T-helper 2 cell treated with Interferon-gamma antibody and Interleukin-4, amounts not matched to agents 5 μg/mL and 100 μg/mL, for 36 hours (primary cell): Measurements from ENCODE around the gene UBAP1.
"Not testable (repeated sequence)": the region's sequence is repeated elsewhere in the genome, so short reads cannot be mapped to it uniquely, and the experiment has no call there.

ENCODE experiments used
- DNase-seq: peaks from one replicate; pipeline ENCODE4 v3.0.0; 2021; ENCODE audit warnings: low spot score
- H3K27ac Mint-ChIP-seq: one replicate; pipeline ENCODE4 v1.8.0; 2021; ENCODE audit warnings: mild to moderate bottlenecking, mixed read lengths
- H3K27me3 Mint-ChIP-seq: one replicate; pipeline ENCODE4 v1.8.0; 2021; ENCODE audit warnings: low read depth, mixed read lengths
- H3K36me3 Mint-ChIP-seq: one replicate; pipeline ENCODE4 v1.8.0; 2021; ENCODE audit warnings: low read depth, mixed read lengths
- H3K4me1 Mint-ChIP-seq: one replicate; pipeline ENCODE4 v1.8.0; 2021; ENCODE audit warnings: low read depth, mixed read lengths
- H3K4me3 Mint-ChIP-seq: one replicate; pipeline ENCODE4 v1.8.0; 2022; ENCODE audit warnings: mild to moderate bottlenecking, moderate library complexity, mixed read lengths
- H3K9me3 Mint-ChIP-seq: one replicate; pipeline ENCODE4 v1.8.0; 2021; ENCODE audit warnings: mixed read lengths

The UBAP1 gene

DNA sequence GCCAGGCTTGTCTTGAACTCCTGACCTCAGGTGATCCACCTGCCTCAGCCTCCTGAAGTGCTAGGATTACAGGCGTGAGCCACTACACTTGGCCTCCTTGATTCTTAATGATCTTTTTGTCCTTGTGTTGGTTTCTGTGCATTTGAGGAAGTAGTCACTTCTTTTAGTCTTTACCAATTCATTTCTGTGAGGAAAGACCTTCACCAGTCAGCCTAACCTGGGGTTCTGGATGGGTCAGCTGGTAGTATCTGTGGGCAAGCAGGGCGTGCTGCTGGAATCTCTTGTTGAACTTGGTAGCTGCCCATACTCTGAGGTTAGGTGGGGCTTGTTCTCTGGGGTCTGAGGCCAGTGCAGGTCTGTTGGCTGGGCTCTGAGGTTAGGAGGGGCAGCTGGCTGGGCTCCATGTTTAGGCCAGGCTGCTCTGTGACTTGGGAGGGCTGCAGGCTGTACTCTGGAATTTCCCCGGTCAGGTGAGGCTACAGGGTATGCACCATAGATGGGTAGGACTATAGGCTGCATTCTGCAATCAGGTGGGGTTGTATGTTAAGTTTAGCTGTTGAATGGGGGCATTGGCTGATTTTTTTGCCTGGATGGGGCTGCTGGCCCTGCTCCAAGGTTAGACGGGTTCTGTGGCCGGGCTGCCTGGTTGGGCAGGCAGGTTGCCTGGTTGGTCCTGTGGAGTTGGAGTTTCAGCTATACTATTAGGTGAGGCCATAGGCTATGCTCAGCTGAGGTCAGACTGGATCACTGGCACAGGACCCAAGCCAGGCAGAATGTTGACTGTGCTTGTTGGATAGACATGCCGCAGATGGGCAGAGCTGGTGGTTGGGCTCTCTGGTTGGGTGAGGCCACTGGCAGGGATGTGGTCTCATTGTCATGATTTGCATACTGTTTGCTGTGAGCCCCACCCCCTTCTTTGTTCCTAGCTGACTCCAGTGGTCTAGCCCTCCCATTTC, 19.2 kb downstream of the UBAP1 start:
- no peak overlapping the region for H3K27ac Mint-ChIP-seq
- H3K4me3 Mint-ChIP-seq, result no peak overlapping the region
- no peaks in the 10 kb centered on the region for H3K27me3 Mint-ChIP-seq
- H3K9me3 Mint-ChIP-seq, result no peaks in the 10 kb centered on the region
- H3K4me1 Mint-ChIP-seq, result peaks cover 7% of the 10 kb centered on the region
- DNase-seq, result no peak
- H3K36me3 Mint-ChIP-seq, result peaks cover 19% of the 10 kb centered on the region

DNA sequence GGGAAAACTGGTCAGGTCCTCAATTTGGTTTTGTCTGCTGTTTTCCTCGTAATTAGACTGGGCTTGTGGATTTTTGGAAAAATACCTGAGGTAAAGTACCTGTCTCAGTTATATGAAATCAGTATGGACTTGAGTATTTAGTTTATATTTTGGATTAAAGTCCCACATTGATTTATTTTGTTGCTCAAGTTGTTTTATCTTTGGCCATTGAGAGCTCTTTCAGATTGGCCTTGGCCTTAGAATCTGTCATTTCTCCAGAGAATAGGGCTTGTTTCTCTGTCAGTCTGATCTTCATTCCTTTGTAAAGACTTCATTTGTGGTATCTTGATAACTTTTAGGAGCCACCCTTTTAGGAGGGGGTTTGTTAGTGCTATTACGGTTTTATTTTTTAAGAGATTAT, 21.2 kb downstream of the UBAP1 start:
- peaks cover 19% of the 10 kb centered on the region for H3K36me3 Mint-ChIP-seq
- H3K4me1 Mint-ChIP-seq, result peaks cover 9% of the 10 kb centered on the region

DNA sequence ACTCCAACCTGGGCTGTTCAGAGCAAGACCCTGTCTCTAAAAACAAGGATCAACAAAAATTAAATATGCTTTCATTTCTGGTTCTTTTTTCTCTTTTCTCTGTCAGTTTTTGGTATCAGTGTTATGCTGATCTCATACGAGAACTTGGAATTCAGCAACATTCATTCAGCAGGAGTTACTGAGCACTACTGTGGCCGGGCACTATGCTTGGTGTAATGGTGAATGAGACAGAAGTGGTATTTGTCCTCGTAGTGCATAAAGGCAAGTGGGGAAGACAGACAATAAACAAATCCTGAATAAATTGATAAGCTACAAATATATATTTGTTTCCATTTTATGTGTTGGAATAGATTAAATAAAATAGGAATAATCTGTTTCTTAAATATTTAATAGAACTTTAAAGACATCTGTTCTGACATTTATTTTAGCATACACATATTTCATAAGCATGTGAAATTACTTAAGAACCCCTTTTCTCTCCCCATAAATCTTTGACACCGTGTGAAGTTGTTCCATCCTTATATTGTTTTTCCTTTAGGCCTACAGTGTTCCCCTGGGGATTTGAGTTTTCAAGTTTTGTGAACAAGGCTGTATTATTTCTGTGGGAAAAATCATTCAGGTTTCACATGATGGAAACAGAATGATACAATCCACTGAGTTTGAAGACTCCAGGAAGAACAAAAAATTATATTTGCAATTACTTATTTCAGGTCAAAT, 24.6 kb downstream of the UBAP1 start:
- DNase-seq, result no peak
- H3K4me1 Mint-ChIP-seq, result peaks cover 9% of the 10 kb centered on the region
- no peaks in the 10 kb centered on the region for H3K9me3 Mint-ChIP-seq

More for the DNA sequence above, 21.2 kb downstream of the UBAP1 start:
- no peak overlapping the region for H3K4me3 Mint-ChIP-seq
- no peaks in the 10 kb centered on the region for H3K9me3 Mint-ChIP-seq
- H3K27ac Mint-ChIP-seq, result no peak overlapping the region
- DNase-seq, result no peak
- no peaks in the 10 kb centered on the region for H3K27me3 Mint-ChIP-seq

DNA sequence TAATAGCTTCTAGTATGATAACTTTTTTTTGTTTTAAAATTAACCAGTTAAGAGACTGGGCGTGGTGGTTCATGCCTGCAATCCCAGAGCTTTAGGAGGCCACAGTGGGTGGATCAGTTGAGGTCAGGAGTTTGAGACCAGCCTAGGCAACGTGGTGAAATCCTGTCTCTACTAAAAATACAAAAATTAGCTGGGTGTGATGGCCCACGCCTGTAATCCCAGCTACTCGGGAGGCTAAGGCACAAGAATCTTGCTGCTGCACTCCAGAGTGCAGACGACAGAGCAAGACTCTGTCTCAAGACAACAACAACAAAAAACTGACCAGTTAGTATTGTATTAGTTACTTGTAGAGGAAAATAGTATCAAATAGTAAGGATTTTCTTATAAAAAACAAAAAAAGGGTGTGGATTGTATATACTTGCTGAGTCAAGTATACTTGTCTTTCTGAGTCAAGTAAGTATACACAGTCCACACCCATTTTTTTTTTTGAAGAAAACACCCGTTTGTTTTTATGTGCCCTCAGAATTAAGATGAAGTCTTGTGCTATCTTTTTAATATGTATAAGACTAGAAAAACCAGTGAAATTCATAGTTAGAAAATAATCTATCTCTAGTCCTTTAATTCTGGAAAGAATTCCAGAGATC, 25.3 kb downstream of the UBAP1 start:
- no peak for DNase-seq
- Mint-ChIP-seq H3K9me3 (no peaks in the 10 kb centered on the region), H3K27me3 (no peaks in the 10 kb centered on the region), H3K36me3 (peaks cover 14% of the 10 kb centered on the region), H3K27ac (no peak overlapping the region), H3K4me3 (no peak overlapping the region), H3K4me1 (peaks cover 9% of the 10 kb centered on the region)

More for the DNA sequence above, 24.6 kb downstream of the UBAP1 start:
- H3K27me3 Mint-ChIP-seq, result no peaks in the 10 kb centered on the region
- H3K36me3 Mint-ChIP-seq, result peaks cover 14% of the 10 kb centered on the region
- H3K4me3 Mint-ChIP-seq, result no peak overlapping the region
- no peak overlapping the region for H3K27ac Mint-ChIP-seq

DNA sequence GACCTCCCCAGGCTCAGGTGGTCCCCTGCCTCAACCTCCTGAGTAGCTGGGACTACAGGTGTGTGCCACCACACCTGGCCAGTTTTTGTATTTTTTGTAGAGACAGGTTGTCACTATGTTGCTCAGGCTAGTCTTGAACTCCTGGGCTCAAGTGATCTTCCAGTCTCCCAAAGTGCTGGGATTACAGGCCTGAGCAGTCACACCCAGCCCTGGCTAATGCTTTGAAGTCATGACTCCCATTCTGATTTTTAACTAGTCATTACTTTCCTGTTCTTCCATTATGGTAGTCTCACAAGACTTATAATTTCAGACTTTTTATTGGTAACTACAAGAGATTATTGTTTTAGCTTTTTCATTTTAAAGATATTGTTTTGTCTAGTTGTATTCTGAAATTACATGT, 26.3 kb downstream of the UBAP1 start:
- DNase-seq, result no peak
- H3K27ac Mint-ChIP-seq, result no peak overlapping the region
- H3K36me3 Mint-ChIP-seq, result peaks cover 12% of the 10 kb centered on the region
- no peaks in the 10 kb centered on the region for H3K9me3 Mint-ChIP-seq
- peaks cover 9% of the 10 kb centered on the region for H3K4me1 Mint-ChIP-seq
- no peak overlapping the region for H3K4me3 Mint-ChIP-seq
- H3K27me3 Mint-ChIP-seq, result no peaks in the 10 kb centered on the region

DNA sequence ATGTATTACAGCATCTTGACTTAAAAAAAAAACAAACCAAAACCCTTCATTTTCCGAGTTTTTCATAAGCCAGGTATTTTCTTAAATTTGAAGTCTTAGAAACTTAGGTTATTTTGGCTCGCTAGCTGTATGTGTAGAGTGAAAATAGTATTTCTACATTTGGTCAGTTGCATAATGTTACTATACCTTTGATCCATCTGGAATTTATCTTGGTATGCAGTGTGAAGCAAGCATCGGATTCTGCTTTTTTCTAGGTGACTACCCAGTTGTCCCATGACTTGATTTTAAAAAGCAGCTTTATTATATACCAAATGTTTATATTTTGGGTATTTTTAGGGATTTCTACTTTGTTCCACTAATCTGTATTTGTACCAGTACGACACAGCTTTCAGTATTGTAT, 27.7 kb downstream of the UBAP1 start:
- H3K4me1 Mint-ChIP-seq, result peaks cover 9% of the 10 kb centered on the region

DNA sequence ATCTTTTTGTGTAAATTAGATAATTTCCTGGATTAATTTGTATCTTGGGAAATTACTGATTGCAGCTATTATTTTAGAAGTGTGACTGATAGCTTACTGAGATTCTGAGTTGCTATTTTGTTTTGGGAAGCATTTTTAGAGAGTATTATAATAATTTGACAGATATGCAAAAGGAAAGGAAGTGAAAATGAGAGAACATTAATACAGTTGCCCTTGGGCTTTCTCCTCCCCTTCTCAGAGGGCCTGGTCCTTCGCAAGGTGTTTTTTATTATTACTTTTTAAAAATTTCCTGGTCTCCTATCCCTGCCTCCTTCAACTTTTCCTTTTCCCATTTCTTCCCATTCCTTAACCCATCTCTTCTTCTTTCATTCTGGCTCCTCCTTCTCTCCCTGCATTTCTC, 32.6 kb downstream of the UBAP1 start:
- no peaks in the 10 kb centered on the region for H3K4me1 Mint-ChIP-seq
- H3K4me3 Mint-ChIP-seq, result no peak overlapping the region
- H3K27ac Mint-ChIP-seq, result no peak overlapping the region
- no peaks in the 10 kb centered on the region for H3K9me3 Mint-ChIP-seq
- H3K27me3 Mint-ChIP-seq, result no peaks in the 10 kb centered on the region
- H3K36me3 Mint-ChIP-seq, result peaks cover 11% of the 10 kb centered on the region
- DNase-seq, result no peak

More for the DNA sequence above, 27.7 kb downstream of the UBAP1 start:
- no peak for DNase-seq
- H3K9me3 Mint-ChIP-seq, result no peaks in the 10 kb centered on the region
- no peaks in the 10 kb centered on the region for H3K27me3 Mint-ChIP-seq
- no peak overlapping the region for H3K4me3 Mint-ChIP-seq
- no peak overlapping the region for H3K27ac Mint-ChIP-seq
- H3K36me3 Mint-ChIP-seq, result peaks cover 12% of the 10 kb centered on the region

DNA sequence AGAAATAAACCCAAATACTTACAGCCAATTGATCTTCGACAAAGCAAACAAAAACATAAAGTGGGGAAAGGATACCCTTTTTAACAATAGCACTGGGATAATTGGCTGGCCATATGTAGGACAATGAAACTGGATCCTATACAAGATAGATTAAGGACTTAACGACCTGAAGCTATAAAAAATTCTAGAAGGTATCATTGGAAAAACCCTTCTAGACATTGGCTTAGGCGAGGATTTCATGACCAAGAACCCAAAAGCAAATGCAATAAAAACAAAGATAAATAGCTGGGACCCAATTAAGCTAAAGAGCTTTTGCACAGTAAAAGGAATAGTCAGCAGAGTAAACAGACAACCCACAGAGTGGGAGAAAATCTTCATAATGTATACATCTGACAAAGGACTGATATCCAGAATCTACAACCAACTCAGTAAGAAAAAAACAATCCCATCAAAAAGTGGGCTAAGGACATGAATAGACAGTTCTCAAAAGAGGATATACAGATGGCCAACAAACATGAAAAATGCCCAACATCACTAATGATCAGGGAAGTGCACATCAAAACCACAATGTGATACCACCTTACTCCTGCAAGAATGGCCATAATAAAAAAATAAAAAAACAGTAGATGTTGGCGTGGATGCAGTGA, 35.6 kb downstream of the UBAP1 start:
- H3K27ac Mint-ChIP-seq, H3K4me1 Mint-ChIP-seq, H3K4me3 Mint-ChIP-seq, H3K27me3 Mint-ChIP-seq, H3K36me3 Mint-ChIP-seq, DNase-seq, H3K9me3 Mint-ChIP-seq: not testable (repeated sequence)

DNA sequence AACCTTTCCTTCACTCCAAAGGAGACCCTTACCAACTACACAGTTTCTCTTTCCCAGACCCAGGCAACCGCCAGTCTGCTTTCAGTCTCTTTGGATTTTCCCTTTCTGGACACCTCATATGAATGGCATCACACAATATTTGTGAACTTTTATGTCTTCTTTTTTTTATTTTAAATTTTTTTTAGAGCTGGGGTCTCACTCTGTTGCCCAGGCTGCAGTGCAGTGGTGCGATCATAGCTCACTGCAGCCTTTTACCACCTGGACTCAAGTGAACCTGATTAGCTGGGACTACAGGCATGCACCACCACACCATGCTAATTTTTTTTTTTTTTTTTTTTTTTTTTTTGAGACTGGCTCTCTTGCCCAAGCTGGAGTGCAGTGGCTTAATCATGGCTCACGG, 37.5 kb downstream of the UBAP1 start:
- H3K36me3 Mint-ChIP-seq, result peaks cover 6% of the 10 kb centered on the region
- no peaks in the 10 kb centered on the region for H3K4me1 Mint-ChIP-seq
- H3K27ac Mint-ChIP-seq, result no peak overlapping the region
- H3K4me3 Mint-ChIP-seq, result no peak overlapping the region
- H3K9me3 Mint-ChIP-seq, result no peaks in the 10 kb centered on the region
- H3K27me3 Mint-ChIP-seq, result no peaks in the 10 kb centered on the region
- DNase-seq, result no peak

DNA sequence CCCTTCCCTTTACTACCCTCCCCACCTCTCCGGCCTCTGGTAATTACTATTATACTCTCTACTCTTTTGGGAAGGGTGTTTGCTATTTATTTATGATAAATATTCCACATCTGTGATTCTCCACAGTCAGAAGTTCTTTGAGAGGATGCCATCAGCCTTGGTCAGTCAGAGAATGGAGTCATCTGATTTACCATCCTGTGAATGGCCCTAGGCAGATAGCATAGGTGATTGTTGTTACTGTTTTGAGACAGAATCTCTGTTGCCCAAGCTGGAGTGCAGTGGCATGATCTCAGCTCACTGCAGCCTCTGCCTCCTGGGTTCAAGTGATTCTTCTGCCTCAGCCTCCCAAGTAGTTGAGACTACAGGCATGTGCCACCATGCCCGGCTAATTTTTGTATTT, 38.2 kb downstream of the UBAP1 start:
- H3K4me3 Mint-ChIP-seq, H3K4me1 Mint-ChIP-seq, H3K27me3 Mint-ChIP-seq, DNase-seq, H3K36me3 Mint-ChIP-seq, H3K9me3 Mint-ChIP-seq, H3K27ac Mint-ChIP-seq: not testable (repeated sequence)

DNA sequence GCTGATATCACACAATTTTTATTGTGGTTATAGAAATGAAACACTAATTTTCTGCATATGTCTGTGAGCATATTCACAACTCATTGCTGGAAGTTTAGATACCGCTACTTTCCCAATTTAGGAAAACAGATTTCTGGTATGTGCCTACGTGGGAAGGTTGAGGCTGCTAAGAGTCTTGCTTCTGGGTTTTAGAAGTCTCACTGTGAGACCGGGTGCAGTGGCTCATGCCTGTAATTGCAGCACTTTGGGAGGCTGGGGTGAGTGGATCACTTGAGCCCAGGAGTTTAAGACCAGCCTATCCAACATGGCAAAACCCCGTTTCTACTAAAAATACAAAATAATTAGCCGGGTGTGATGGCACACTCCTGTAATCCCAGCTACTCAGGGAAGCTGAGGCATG, 39.6 kb downstream of the UBAP1 start:
- Mint-ChIP-seq H3K27me3 (no peaks in the 10 kb centered on the region), H3K4me1 (peaks cover 3% of the 10 kb centered on the region), H3K27ac (no peak overlapping the region), H3K4me3 (no peak overlapping the region), H3K36me3 (peaks cover 4% of the 10 kb centered on the region), H3K9me3 (no peaks in the 10 kb centered on the region)
- no peak for DNase-seq

DNA sequence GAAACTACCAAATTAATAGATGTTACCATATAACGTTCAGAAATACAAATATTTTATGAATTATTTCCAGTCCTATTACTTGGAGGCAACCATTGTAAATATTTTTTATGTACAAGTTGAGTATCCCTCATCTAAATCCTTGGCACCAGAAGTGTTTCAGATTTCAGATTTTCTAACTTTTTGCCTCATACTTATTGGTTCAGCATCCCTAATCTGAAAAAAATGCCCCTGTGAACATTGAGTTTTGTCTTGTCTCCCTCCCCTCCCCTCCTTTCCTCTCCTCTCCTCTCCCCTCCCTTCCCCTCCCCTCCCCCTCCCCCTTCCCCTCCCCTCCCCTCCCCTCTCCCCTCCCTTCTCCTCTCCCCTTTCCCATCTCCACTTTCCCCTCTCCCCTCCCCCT, 40.6 kb downstream of the UBAP1 start:
- Mint-ChIP-seq H3K27ac (no peak overlapping the region), H3K36me3 (peaks cover 3% of the 10 kb centered on the region), H3K9me3 (no peaks in the 10 kb centered on the region), H3K4me1 (peaks cover 3% of the 10 kb centered on the region), H3K27me3 (no peaks in the 10 kb centered on the region), H3K4me3 (no peak overlapping the region)
- DNase-seq, result no peak

DNA sequence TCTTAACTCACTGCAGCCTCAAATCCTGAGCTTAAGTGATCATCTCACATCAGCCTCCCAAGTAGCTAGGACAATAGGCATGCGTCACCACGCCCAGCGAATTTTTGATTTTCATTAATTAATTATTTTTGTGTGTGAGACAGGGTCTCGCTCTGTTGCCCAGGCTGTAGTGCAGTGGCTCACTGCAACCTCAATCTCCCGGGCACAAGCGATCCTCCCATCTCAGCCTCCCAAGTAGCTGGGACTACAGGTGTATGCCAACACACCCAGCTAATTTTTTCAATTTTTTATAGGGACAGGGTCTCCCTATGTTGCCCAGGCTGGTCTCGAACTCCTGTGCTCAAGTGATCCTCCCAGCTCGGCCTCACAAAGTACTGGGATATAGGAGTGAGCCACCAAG, 41.4 kb downstream of the UBAP1 start:
- DNase-seq, result no peak
- H3K4me3 Mint-ChIP-seq, result no peak overlapping the region
- no peaks in the 10 kb centered on the region for H3K9me3 Mint-ChIP-seq
- H3K4me1 Mint-ChIP-seq, result peaks cover 3% of the 10 kb centered on the region
- peaks cover 3% of the 10 kb centered on the region for H3K36me3 Mint-ChIP-seq
- H3K27me3 Mint-ChIP-seq, result no peaks in the 10 kb centered on the region
- no peak overlapping the region for H3K27ac Mint-ChIP-seq

DNA sequence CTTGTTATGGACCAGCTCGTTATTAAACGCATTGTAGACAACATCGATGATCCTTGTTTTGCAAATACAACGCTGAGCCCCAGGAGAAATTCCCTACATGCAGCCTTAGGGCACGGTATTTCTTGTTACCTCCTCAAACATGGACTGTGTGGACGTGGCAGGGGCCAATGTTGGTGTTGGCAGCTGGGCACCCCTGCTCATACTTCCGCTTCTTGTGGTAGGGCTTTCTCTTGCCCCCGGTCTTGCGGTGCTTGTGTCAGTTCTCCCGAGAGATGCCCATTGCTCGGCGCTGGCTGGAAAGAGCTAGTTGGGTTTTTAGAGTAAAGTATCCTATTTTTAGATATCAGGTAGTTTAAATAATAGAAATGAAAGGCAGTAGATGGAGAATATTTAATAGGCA, 45.5 kb downstream of the UBAP1 start:
- Mint-ChIP-seq H3K36me3 (peaks cover 3% of the 10 kb centered on the region), H3K4me3 (no peak overlapping the region), H3K9me3 (no peaks in the 10 kb centered on the region), H3K27ac (no peak overlapping the region), H3K27me3 (no peaks in the 10 kb centered on the region), H3K4me1 (peaks cover 3% of the 10 kb centered on the region)
- DNase-seq, result no peak
